BLaER1 treated with 17β-estradiol and CSF1 and Interleukin-3, amounts not matched to agents 10 nM and 100 nM (cell line): ENCODE results near the gene AKAP8.

Experiments
- H3K27ac ChIP-seq, 11 experiments: shearing (Covaris generic); formaldehyde crosslinking; 2 replicates each; pipeline ENCODE4 v1.8.1; 2022
- H3K27me3 ChIP-seq, 11 experiments: shearing (Covaris generic); formaldehyde crosslinking; 2 replicates each; pipeline ENCODE4 v1.8.1; 2022
- H3K36me3 ChIP-seq, 11 experiments: shearing (Covaris generic); formaldehyde crosslinking; 2 replicates each; pipeline ENCODE4 v1.8.1; 2022
- H3K4me1 ChIP-seq, 10 experiments: shearing (Covaris generic); formaldehyde crosslinking; 2 replicates each; pipeline ENCODE4 v1.8.1; 2022
- H3K4me2 ChIP-seq, 11 experiments: shearing (Covaris generic); formaldehyde crosslinking; 2 replicates each; pipeline ENCODE4 v1.8.1; 2022
- H3K4me3 ChIP-seq, 10 experiments: shearing (Covaris generic); formaldehyde crosslinking; 2 replicates each; pipeline ENCODE4 v1.8.1; 2022
- H3K9ac ChIP-seq, 11 experiments: shearing (Covaris generic); formaldehyde crosslinking; 2 replicates each; pipeline ENCODE4 v1.8.1; 2022
- H3K9me3 ChIP-seq, 11 experiments: shearing (Covaris generic); formaldehyde crosslinking; replicated peaks in 1 of 11; 2 replicates each; pipeline ENCODE4 v1.8.1; 2022
- H4K20me1 ChIP-seq, 11 experiments: shearing (Covaris generic); formaldehyde crosslinking; 2 replicates each; pipeline ENCODE4 v1.8.1; 2022
- Cebpa-rat ChIP-seq, 11 experiments: shearing (Covaris generic); IDR thresholded peaks; 2 replicates each; pipeline ENCODE4 v1.8.1; 2022

AKAP8 gene

GRCh38 chr19:15317392-15318071, 62.1 kb downstream of the AKAP8 start:
- Histone ChIP-seq H3K9ac (peak overlapping the region in 2 of 11 experiments; percentile 23 to 54; a peak in 2 of 22 replicates), H4K20me1 (peaks cover 100% of the 10 kb centered on the region in 11 experiments), H3K4me3 (no peak overlapping the region), H3K4me1 (peaks cover 70 to 99% (median 82%) of the 10 kb centered on the region in 10 experiments), H3K27me3 (no peaks in the 10 kb centered on the region), H3K27ac (0 out of 22 replicates have a peak overlapping the region, but pooled peaks of 2 of the 11 experiments have one; percentile 2 to 10), H3K9me3 (no peaks in the 10 kb centered on the region), H3K4me2 (peak overlapping the region; percentile 64 to 90 (median 81)), H3K36me3 (peaks cover 0 to 46% (median 21%) of the 10 kb centered on the region in 11 experiments; a peak in 18 of 22 replicates)
- TF ChIP-seq Cebpa-rat (IDR thresholded peaks at IDR 0.05): no peak

DNA sequence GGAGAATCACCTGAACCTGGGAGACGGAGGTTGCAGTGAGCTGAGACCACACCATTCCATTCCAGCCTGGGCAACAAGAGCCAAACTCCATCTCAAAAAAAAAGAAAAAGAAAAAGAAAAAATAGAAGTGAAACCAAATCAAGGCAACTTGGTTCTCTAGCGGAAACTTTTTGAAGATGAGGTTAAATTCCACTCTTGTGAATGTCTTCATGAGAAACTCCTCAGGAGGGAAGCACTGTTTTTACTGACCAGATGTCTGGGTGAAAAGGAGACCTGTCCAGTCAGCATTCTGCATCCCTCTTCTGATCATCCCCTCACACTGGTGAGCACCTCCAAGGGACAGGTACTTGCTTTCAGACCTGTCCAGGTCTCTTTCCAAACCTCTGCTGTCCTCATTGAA, 63.1 kb downstream of the AKAP8 start:
- Histone ChIP-seq H3K4me1 (peaks cover 71 to 100% (median 85%) of the 10 kb centered on the region in 10 experiments), H3K36me3 (peaks cover 0 to 48% (median 23%) of the 10 kb centered on the region in 11 experiments; a peak in 18 of 22 replicates), H3K9me3 (no peaks in the 10 kb centered on the region), H3K4me3 (peak overlapping the region in 1 of 10 experiments; percentile 14; a peak in 1 of 20 replicates), H3K9ac (peak overlapping the region in 5 of 11 experiments; percentile 7 to 54 (median 23); a peak in 6 of 22 replicates), H3K27ac (peak overlapping the region in 5 of 11 experiments; percentile 2 to 31 (median 26); a peak in 4 of 22 replicates), H4K20me1 (peaks cover 100% of the 10 kb centered on the region in 11 experiments), H3K27me3 (no peaks in the 10 kb centered on the region), H3K4me2 (peak overlapping the region; percentile 64 to 90 (median 81))
- TF ChIP-seq Cebpa-rat (IDR thresholded peaks at IDR 0.05): no peak

GRCh38 chr19:15315101-15315500, 64.5 kb downstream of the AKAP8 start:
- no peak overlapping the region for H3K4me3 ChIP-seq
- H3K9me3 ChIP-seq: no peaks in the 10 kb centered on the region
- peak overlapping the region in 1 of 11 experiments; percentile 14; a peak in 1 of 22 replicates for H3K27ac ChIP-seq
- H4K20me1 ChIP-seq: peaks cover 100% of the 10 kb centered on the region in 11 experiments
- TF ChIP-seq Cebpa-rat (IDR thresholded peaks at IDR 0.05): no peak
- peaks cover 0 to 48% (median 24%) of the 10 kb centered on the region in 11 experiments; a peak in 19 of 22 replicates for H3K36me3 ChIP-seq
- peaks cover 72 to 100% (median 87%) of the 10 kb centered on the region in 10 experiments for H3K4me1 ChIP-seq
- H3K27me3 ChIP-seq: no peaks in the 10 kb centered on the region
- H3K9ac ChIP-seq: no peak overlapping the region
- H3K4me2 ChIP-seq: peak overlapping the region in 10 of 11 experiments; percentile 16 to 89 (median 80); a peak in 11 of 22 replicates

GRCh38 chr19:15313649-15314279, 65.8 kb downstream of the AKAP8 start:
- Histone ChIP-seq H4K20me1 (peaks cover 100% of the 10 kb centered on the region in 11 experiments), H3K9me3 (peaks cover 0 to 6% (median 2%) of the 10 kb centered on the region in 11 experiments; a peak in 10 of 22 replicates), H3K36me3 (peaks cover 0 to 49% (median 24%) of the 10 kb centered on the region in 11 experiments; a peak in 19 of 22 replicates), H3K4me1 (peaks cover 63 to 93% (median 79%) of the 10 kb centered on the region in 10 experiments), H3K4me3 (no peak overlapping the region), H3K9ac (no peak overlapping the region; a peak in 1 of 22 replicates), H3K27me3 (no peaks in the 10 kb centered on the region), H3K27ac (no peak overlapping the region), H3K4me2 (peak overlapping the region in 2 of 11 experiments; percentile 79; a peak in 2 of 22 replicates)
- no peak for TF ChIP-seq Cebpa-rat (IDR thresholded peaks at IDR 0.05)

- Histone ChIP-seq H3K9ac (no peak overlapping the region), H3K27me3 (no peaks in the 10 kb centered on the region), H3K4me3 (no peak overlapping the region), H3K9me3 (peaks cover 0 to 43% (median 35%) of the 10 kb centered on the region in 11 experiments; a peak in 18 of 22 replicates), H3K27ac (no peak overlapping the region), H3K4me1 (peaks cover 46 to 84% (median 58%) of the 10 kb centered on the region in 10 experiments), H3K36me3 (peaks cover 0 to 51% (median 34%) of the 10 kb centered on the region in 11 experiments; a peak in 18 of 22 replicates), H4K20me1 (peaks cover 99 to 100% (median 100%) of the 10 kb centered on the region in 11 experiments), H3K4me2 (peak overlapping the region in 1 of 11 experiments; percentile 3; a peak in 1 of 22 replicates)
- TF ChIP-seq Cebpa-rat (IDR thresholded peaks at IDR 0.05): no peak
Measured at GRCh38 chr19:15307169-15307568, 72.4 kb downstream of the AKAP8 start.

- Histone ChIP-seq H3K27ac (no peak overlapping the region), H3K4me3 (no peak overlapping the region), H3K36me3 (peaks cover 0 to 42% (median 34%) of the 10 kb centered on the region in 11 experiments; a peak in 18 of 22 replicates), H3K4me1 (peaks cover 46 to 84% (median 58%) of the 10 kb centered on the region in 10 experiments), H3K9me3 (peaks cover 0 to 43% (median 35%) of the 10 kb centered on the region in 11 experiments; a peak in 18 of 22 replicates), H3K27me3 (no peaks in the 10 kb centered on the region), H4K20me1 (peaks cover 99 to 100% (median 100%) of the 10 kb centered on the region in 11 experiments), H3K4me2 (peak overlapping the region in 1 of 11 experiments; percentile 33; a peak in 1 of 22 replicates), H3K9ac (no peak overlapping the region)
- TF ChIP-seq Cebpa-rat (IDR thresholded peaks at IDR 0.05): no peak
Measured at GRCh38 chr19:15305582-15306334, 73.8 kb downstream of the AKAP8 start.

GRCh38 chr19:15304140-15304705, 75.4 kb downstream of the AKAP8 start:
- Histone ChIP-seq H3K4me2 (peak overlapping the region; percentile 14 to 70 (median 55); a peak in 17 of 22 replicates), H3K4me1 (peaks cover 54 to 86% (median 60%) of the 10 kb centered on the region in 10 experiments), H3K4me3 (no peak overlapping the region), H3K9ac (no peak overlapping the region; a peak in 1 of 22 replicates), H3K27ac (peak overlapping the region in 1 of 11 experiments; percentile 23; a peak in 2 of 22 replicates), H3K27me3 (no peaks in the 10 kb centered on the region), H4K20me1 (peaks cover 99 to 100% (median 100%) of the 10 kb centered on the region in 11 experiments), H3K36me3 (peaks cover 0 to 44% (median 34%) of the 10 kb centered on the region in 11 experiments; a peak in 18 of 22 replicates), H3K9me3 (peaks cover 0 to 42% (median 35%) of the 10 kb centered on the region in 11 experiments; a peak in 18 of 22 replicates)
- TF ChIP-seq Cebpa-rat (IDR thresholded peaks at IDR 0.05): no peak
